HG02642 (cell line): ENCODE measurements around the gene TSC22D4.
"Not testable (repeated sequence)": the region's sequence is repeated elsewhere in the genome, so short reads cannot be mapped to it uniquely, and the experiment has no call there.

Experiments used
- ATAC-seq: cut with Tn5 transposase; IDR thresholded peaks from one replicate; pipeline ENCODE4 v1.9.1; 2021; ENCODE audit warnings: mild to moderate bottlenecking; ENCODE audit not compliant: unreplicated experiment, poor library complexity

TSC22D4 gene

GRCh38 chr7:100447363-100447762 is 31.7 kb downstream of the TSC22D4 start:
- not testable (repeated sequence) for ATAC-seq

GRCh38 chr7:100446040-100446439 is 33.0 kb downstream of the TSC22D4 start:
- ATAC-seq = no peak

- no peak for ATAC-seq
Observed at GRCh38 chr7:100444311-100445278, 34.4 kb downstream of the TSC22D4 start.

- no peak for ATAC-seq
Observed at GRCh38 chr7:100443096-100443840, 35.7 kb downstream of the TSC22D4 start.

GRCh38 chr7:100441641-100442535 is 37.1 kb downstream of the TSC22D4 start:
- ATAC-seq = no peak

- not testable (repeated sequence) for ATAC-seq
Observed at GRCh38 chr7:100439244-100439643, 39.8 kb downstream of the TSC22D4 start.

- not testable (repeated sequence) for ATAC-seq
Observed at GRCh38 chr7:100438731-100439130, 40.3 kb downstream of the TSC22D4 start.

GRCh38 chr7:100438172-100438571 is 40.8 kb downstream of the TSC22D4 start:
- no peak for ATAC-seq

- no peak for ATAC-seq
Observed at GRCh38 chr7:100437150-100438100, 41.6 kb downstream of the TSC22D4 start.

- ATAC-seq = peak; percentile 26
Observed at GRCh38 chr7:100435401-100436304, 43.4 kb downstream of the TSC22D4 start.

- ATAC-seq = no peak
Observed at GRCh38 chr7:100434297-100435144, 44.5 kb downstream of the TSC22D4 start.

GRCh38 chr7:100433592-100434296 is 45.3 kb downstream of the TSC22D4 start:
- no peak for ATAC-seq

- ATAC-seq = no peak
Observed at GRCh38 chr7:100433276-100433591, 45.8 kb downstream of the TSC22D4 start.

GRCh38 chr7:100432621-100433275 is 46.3 kb downstream of the TSC22D4 start:
- no peak for ATAC-seq

GRCh38 chr7:100432053-100432452 is 47.0 kb downstream of the TSC22D4 start:
- ATAC-seq = no peak

GRCh38 chr7:100431286-100431735 is 47.7 kb downstream of the TSC22D4 start:
- ATAC-seq = no peak
